Prostate gland (tissue), 2 donors: ENCODE data around the gene FHOD3.

ENCODE experiments used
- CTCF ChIP-seq, 4 experiments: fragments of 200-600 bp in 2 of 4; fragments of 450-650 bp in 2 of 4; sonication (generic) in 2 of 4; IDR thresholded peaks; 1 replicate in 3 of 4; 2 replicates in 1 of 4; pipeline ENCODE4 v1.5.1; 2016 to 2019; ENCODE audit warnings: antibody characterized with exemption in 4 of 4, mild to moderate bottlenecking in 2 of 4, moderate library complexity in 2 of 4
- POLR2A ChIP-seq: fragments of 450-650 bp; IDR thresholded peaks from one replicate; pipeline ENCODE4 v1.6.1; 2016; ENCODE audit warnings: antibody characterized with exemption, mild to moderate bottlenecking

DNA sequence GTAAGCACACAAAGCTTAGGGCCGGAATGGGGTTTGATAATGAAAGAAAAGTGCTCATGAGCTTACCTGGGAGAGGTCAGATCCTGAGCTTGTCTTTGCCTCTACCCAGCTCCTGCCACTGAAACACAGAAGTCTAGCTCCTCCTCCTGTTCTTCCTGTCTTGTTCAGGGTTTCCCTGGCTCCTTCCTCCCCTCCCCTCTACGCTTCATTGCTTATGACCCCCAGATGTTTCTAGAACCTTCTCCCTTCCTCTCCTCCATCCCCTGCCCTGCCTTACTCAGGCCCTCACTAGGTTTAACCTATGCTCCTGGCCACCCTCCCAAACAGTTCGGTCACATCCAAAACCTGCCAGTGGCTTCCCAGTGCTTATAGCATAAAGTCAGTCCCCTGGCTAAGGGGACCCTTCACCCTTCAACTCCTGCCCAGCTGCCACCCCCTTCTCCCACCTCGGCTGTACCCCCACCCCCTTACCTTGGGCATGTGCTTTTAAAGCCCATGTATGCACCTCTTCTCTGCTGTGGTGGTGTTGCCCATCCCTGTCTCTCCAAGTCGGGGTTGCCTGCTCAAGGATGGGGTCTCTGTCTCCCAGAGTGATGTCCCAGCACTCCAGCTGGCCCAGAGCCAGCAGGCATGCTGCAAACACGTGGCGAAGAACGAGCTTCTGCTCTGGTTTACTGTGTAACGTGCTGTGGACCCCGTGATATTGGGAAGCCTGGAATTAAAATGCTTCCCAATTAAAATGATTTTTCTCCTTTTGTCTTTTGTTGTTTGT is 297.7 kb downstream of the FHOD3 start:
- TF ChIP-seq CTCF (IDR thresholded peaks at IDR 0.05) (no peak), POLR2A (no peak)
